Panc1 (cell line): ENCODE measurements around the gene SLC8A1. TPM values are rescaled to one million over a fixed set of nuclear protein-coding genes. Genes with fewer than 3 reads are reported as not detected.

Experiments
- ATAC-seq: fragments of 200-7000 bp; cut with Tn5 transposase; 2 replicates; pipeline ENCODE4 v1.9.1; 2020; ENCODE audit warnings: mild to moderate bottlenecking, moderate library complexity
- BruUV-seq: library from RNA; stranded (reverse); fragments of 400-500 nt; replicated peaks from 2 replicates; lab custom pipeline; 2021; lab: Mats Ljungman, UMichigan
- CTCF ChIA-PET: fragments of 300-600 bp; sonication (Branson Sonifier 250); formaldehyde crosslinking; loops from one replicate; lab custom pipeline; 2022; ENCODE audit warnings: antibody characterized with exemption; lab: Charles Lee
- POLR2A ChIA-PET: fragments of 300-600 bp; sonication (Branson Sonifier 250); formaldehyde crosslinking; loops from one replicate; lab custom pipeline; 2022; ENCODE audit warnings: antibody characterized with exemption; lab: Charles Lee
- DNase-seq: peaks from one replicate; pipeline ENCODE4 v3.0.0-alpha.2; 2010; ENCODE audit warnings: low read depth, low spot score
- H3K27ac ChIP-seq: 2 replicates; pipeline ENCODE4 v1.5.1; 2011; ENCODE audit warnings: mild to moderate bottlenecking, low read length, inconsistent platforms
- H3K27me3 ChIP-seq: fragments of 200-500 bp; sonication (Bioruptor generic); 2 replicates; pipeline ENCODE4 v1.6.0; 2014; ENCODE audit warnings: low read length, inconsistent platforms; ENCODE audit not compliant: control insufficient read depth, insufficient read depth
- H3K36me3 ChIP-seq: fragments of 200-500 bp; sonication (Bioruptor generic); 2 replicates; pipeline ENCODE4 v1.5.1; 2014; ENCODE audit warnings: inconsistent platforms, mild to moderate bottlenecking, low read length, moderate library complexity; ENCODE audit not compliant: control insufficient read depth, insufficient read depth
- H3K4me1 ChIP-seq: 2 replicates; pipeline ENCODE4 v1.5.1; 2011; ENCODE audit warnings: inconsistent platforms, mild to moderate bottlenecking, low read length, moderate library complexity; ENCODE audit not compliant: control insufficient read depth, insufficient read depth
- H3K4me3 ChIP-seq, 2 experiments: 2 replicates each; pipeline ENCODE4 v1.5.1; 2011 to 2012; ENCODE audit warnings: low read depth in 2 of 2, low read length in 2 of 2, mild to moderate bottlenecking in 2 of 2, inconsistent platforms in 1 of 2, moderate library complexity in 1 of 2
- H3K9me3 ChIP-seq: fragments of 200-500 bp; sonication (Bioruptor generic); 2 replicates; pipeline ENCODE4 v1.5.1; 2014; ENCODE audit warnings: low read depth, mild to moderate bottlenecking, inconsistent platforms, low read length, moderate library complexity; ENCODE audit not compliant: control insufficient read depth, insufficient read depth
- POLR2AphosphoS5 ChIP-seq: IDR thresholded peaks from 2 replicates; pipeline ENCODE4 v1.6.1; 2012; ENCODE audit warnings: mild to moderate bottlenecking, low read depth, low read length, moderate library complexity
- SIN3A ChIP-seq: IDR thresholded peaks from 2 replicates; pipeline ENCODE4 v1.6.1; 2012; ENCODE audit warnings: low read depth, mild to moderate bottlenecking, low read length, moderate library complexity, borderline replicate concordance; ENCODE audit not compliant: insufficient read depth
- TCF7L2 ChIP-seq: IDR thresholded peaks from 2 replicates; pipeline ENCODE4 v1.6.1; 2011; ENCODE audit warnings: mild to moderate bottlenecking, low read depth, low read length, inconsistent platforms
- in situ Hi-C: cut with HindIII; loops from 2 replicates; pipeline ENCODE4 v1.10.0; 2016; ENCODE audit warnings: low sequenced_read_pairs, low pct_unique_long_range_greater_than_20kb
- intact Hi-C: fragments of 100-400 bp; cut with micrococcal nuclease; formaldehyde crosslinking; loops from one replicate; pipeline ENCODE4 v1.10.0; 2022; ENCODE audit not compliant: unreplicated experiment
- total RNA-seq: library from RNA; stranded (reverse); gene quantifications from one replicate; pipeline ENCODE4 v1.2.1, GENCODE V29; 2021; ENCODE audit not compliant: unreplicated experiment
- TF ChIP-seq, protein P1 (sequence below), 2 experiments: IDR thresholded peaks; 2 replicates each; pipeline ENCODE4 v1.6.1; 2011 to 2012; ENCODE audit warnings: low read depth in 2 of 2, control low read depth in 1 of 2, low read length in 1 of 2, mild to moderate bottlenecking in 1 of 2, moderate library complexity in 1 of 2; ENCODE audit not compliant: insufficient read depth in 1 of 2
- TF ChIP-seq, protein P2 (sequence below): fragments of 450-650 bp; IDR thresholded peaks from 2 replicates; pipeline ENCODE4 v1.5.1; 2017; ENCODE audit warnings: mild to moderate bottlenecking

Gene SLC8A1
- total RNA-seq, 1 experiment from 2014 or later, result 0.59 TPM

DNA sequence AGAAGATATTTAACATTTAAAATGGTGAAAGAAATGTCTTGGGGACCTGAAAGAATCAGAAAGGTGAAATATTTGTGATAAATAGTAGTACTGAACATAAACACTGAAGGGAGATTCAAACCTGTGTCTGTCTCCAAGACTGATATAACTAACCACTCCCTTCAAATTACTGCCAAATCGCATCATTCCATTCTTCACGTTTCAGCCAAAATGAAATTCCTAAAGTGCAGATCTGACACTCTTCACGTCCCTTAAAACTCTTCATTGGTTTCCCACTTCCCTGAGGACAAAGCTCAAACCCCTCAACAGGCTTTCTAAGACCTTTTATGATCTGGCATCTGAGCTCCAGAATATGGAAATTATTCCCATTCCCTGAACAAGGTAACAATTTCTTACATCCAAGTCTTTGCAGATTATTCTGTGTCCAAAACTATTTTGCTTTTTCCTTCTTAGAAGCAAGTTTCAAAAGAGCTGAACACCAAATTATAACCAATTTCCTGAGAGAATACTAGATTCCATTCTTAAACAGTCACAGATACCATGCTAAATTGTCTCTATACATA, 18.9 kb downstream of the SLC8A1 start:
- Histone ChIP-seq H3K4me3 (no peak overlapping the region), H3K27me3 (no peaks in the 10 kb centered on the region), H3K9me3 (no peaks in the 10 kb centered on the region), H3K4me1 (peaks cover 15% of the 10 kb centered on the region), H3K36me3 (no peaks in the 10 kb centered on the region), H3K27ac (peak overlapping the region; percentile 34; the same call in 1 of the 2 replicates)
- ATAC-seq (no peak), DNase-seq (no peak)
- BruUV-seq, result no TSS peak
- ChIA-PET CTCF (interaction anchor here (0.6 kb wide), 1 partner anchor 176 kb away, joined by 3 read pairs; no protein-coding TSS in a partner anchor), POLR2A (no interaction called here)
- in situ Hi-C loops, result no loop called here
- intact Hi-C loops, result no loop called here
- TF ChIP-seq, protein P1, sequence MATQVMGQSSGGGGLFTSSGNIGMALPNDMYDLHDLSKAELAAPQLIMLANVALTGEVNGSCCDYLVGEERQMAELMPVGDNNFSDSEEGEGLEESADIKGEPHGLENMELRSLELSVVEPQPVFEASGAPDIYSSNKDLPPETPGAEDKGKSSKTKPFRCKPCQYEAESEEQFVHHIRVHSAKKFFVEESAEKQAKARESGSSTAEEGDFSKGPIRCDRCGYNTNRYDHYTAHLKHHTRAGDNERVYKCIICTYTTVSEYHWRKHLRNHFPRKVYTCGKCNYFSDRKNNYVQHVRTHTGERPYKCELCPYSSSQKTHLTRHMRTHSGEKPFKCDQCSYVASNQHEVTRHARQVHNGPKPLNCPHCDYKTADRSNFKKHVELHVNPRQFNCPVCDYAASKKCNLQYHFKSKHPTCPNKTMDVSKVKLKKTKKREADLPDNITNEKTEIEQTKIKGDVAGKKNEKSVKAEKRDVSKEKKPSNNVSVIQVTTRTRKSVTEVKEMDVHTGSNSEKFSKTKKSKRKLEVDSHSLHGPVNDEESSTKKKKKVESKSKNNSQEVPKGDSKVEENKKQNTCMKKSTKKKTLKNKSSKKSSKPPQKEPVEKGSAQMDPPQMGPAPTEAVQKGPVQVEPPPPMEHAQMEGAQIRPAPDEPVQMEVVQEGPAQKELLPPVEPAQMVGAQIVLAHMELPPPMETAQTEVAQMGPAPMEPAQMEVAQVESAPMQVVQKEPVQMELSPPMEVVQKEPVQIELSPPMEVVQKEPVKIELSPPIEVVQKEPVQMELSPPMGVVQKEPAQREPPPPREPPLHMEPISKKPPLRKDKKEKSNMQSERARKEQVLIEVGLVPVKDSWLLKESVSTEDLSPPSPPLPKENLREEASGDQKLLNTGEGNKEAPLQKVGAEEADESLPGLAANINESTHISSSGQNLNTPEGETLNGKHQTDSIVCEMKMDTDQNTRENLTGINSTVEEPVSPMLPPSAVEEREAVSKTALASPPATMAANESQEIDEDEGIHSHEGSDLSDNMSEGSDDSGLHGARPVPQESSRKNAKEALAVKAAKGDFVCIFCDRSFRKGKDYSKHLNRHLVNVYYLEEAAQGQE (IDR thresholded peaks at IDR 0.05; ENCODE audit: insufficient read depth in 1 of 2, low read depth in 2 of 2, low read length in 1 of 2), result no peak
- no peak for TF ChIP-seq POLR2AphosphoS5

DNA sequence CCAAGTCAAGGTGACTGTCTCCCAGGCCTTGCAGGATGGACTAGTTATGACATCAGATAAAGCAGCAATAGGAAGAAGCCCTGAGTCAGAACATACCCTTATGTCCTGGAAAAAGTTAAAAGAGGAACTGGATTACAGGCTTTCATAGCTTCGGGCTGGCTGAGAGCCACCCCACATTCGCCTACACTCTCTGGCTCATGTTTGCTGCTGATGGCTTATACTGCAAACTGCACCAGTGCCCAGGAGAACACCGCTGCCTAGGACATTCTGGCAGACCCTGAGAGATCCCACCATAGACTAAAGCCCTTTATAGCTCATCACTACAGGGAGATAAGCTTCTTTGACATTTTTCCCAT, 20.3 kb downstream of the SLC8A1 start:
- ChIA-PET CTCF (no interaction called here), POLR2A (no interaction called here)
- Histone ChIP-seq H3K4me1 (peaks cover 15% of the 10 kb centered on the region), H3K27me3 (no peaks in the 10 kb centered on the region), H3K36me3 (no peaks in the 10 kb centered on the region), H3K27ac (no peak overlapping the region), H3K9me3 (no peaks in the 10 kb centered on the region), H3K4me3 (no peak overlapping the region)
- no TSS peak for BruUV-seq
- DNase-seq (no peak), ATAC-seq (no peak)
- intact Hi-C loops, result no loop called here
- in situ Hi-C loops, result no loop called here
- TF ChIP-seq TCF7L2 (no peak), POLR2AphosphoS5 (no peak), SIN3A (no peak)
- TF ChIP-seq, protein P1 (IDR thresholded peaks at IDR 0.05; ENCODE audit: insufficient read depth in 1 of 2, low read depth in 2 of 2, low read length in 1 of 2), result no peak
- TF ChIP-seq, protein P2, sequence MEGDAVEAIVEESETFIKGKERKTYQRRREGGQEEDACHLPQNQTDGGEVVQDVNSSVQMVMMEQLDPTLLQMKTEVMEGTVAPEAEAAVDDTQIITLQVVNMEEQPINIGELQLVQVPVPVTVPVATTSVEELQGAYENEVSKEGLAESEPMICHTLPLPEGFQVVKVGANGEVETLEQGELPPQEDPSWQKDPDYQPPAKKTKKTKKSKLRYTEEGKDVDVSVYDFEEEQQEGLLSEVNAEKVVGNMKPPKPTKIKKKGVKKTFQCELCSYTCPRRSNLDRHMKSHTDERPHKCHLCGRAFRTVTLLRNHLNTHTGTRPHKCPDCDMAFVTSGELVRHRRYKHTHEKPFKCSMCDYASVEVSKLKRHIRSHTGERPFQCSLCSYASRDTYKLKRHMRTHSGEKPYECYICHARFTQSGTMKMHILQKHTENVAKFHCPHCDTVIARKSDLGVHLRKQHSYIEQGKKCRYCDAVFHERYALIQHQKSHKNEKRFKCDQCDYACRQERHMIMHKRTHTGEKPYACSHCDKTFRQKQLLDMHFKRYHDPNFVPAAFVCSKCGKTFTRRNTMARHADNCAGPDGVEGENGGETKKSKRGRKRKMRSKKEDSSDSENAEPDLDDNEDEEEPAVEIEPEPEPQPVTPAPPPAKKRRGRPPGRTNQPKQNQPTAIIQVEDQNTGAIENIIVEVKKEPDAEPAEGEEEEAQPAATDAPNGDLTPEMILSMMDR, result no peak
